Activated gamma-delta T cell treated with anti-CD3 and anti-CD28 coated beads, Interleukin-2, amount 50 U/mL, for 16 hours (primary cell): ENCODE results near the gene ZFP36.
"Not testable (repeated sequence)": the region's sequence is repeated elsewhere in the genome, so short reads cannot be mapped to it uniquely, and the experiment has no call there.

Experiments used
- DNase-seq: peaks from one replicate; pipeline ENCODE4 v3.0.0-alpha.2; 2020; ENCODE audit warnings: low read depth

The ZFP36 gene, protein sequence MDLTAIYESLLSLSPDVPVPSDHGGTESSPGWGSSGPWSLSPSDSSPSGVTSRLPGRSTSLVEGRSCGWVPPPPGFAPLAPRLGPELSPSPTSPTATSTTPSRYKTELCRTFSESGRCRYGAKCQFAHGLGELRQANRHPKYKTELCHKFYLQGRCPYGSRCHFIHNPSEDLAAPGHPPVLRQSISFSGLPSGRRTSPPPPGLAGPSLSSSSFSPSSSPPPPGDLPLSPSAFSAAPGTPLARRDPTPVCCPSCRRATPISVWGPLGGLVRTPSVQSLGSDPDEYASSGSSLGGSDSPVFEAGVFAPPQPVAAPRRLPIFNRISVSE

GRCh38 chr19:39406656-39407409, at the start of gene ZFP36:
Gene ZFP36, plus strand, starts transcription at chr19:39406847. Its CDS starts 58 bp downstream, at chr19:39406905.
- peak; percentile 81 for DNase-seq

DNA sequence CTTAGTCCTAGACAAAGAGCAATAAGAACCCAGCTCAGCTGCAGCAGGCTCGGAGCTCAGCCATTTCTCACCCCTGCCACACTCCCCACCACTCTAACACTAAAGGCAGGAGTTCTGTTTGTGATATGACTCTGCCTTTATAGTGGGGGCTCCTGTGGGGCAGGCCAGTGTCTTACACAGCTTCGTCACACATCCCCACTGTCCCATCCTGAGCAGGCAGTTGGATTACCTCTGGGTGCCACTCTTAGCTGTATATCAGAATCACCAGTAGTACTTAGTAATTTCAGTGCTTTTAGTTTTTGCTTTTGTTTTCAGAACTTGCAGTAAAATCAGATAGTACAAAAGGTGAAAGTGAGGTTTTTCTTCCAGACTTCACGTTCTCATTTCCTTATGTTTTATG, 47.6 kb upstream of the ZFP36 start:
- DNase-seq = no peak

DNA sequence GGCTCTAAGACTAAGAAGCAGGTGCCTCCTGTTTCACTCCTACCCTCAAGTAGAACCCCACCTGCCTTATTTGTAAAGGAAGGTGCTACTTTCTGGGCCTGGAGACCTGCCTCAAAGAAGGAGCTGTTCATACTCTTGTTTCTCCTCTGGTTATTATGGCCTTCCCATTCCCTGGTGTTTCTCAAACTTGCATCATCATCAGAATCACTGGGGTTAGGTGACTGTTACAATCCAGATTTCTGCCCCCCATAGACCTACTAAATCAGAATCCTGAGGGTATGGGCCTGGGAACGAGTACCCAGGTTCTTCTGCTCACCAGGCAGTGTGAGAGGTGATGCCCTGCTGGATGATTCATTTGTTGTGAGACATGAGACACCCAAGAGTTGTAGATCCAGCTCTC, 46.0 kb upstream of the ZFP36 start:
- no peak for DNase-seq

DNA sequence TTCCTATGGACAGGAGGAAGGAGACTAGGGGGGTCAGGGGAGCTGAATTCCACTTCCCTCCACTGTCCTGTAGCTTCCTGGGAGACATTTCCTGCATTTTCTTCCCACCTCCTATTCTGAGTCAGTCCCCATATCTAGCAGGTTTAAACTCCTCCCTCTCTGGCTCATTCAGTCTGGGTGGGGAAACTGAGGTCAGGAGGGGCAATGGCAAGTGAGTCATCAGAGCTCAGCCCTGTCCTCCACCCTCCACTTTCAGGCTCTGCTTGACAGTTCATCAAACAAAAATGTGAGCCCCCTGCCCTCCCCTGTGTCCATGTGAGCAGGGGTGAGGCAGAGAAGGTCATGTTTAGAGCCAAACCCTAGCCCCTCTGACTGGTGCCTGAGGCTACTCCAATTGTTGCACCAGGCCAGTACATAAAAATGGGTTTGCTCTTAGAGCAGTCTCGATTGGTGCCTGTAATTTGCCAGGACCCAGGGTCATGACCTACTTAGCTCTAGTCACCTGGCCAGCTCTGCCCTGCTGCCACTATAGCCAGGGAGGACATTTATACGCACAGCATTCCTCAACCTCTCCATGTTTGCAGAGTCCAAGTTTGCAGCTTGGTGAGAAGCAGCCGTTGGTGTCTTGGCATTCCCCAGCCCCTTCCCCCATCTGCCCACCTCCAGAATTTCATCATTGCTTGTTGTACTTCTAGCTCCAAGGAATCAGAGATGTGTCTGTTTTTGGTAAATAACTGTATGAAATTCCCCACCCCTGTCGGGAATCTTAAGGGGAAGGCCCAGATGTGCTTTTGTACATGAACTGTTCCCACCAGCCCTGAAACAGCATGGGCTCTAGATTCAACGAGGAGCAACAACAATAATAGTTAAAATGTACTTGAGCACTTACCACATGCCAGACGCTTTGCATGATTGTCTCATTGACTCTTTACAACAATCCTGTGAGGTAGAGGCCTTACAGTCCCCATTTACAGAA, 43.7 kb upstream of the ZFP36 start:
- DNase-seq = no peak

DNA sequence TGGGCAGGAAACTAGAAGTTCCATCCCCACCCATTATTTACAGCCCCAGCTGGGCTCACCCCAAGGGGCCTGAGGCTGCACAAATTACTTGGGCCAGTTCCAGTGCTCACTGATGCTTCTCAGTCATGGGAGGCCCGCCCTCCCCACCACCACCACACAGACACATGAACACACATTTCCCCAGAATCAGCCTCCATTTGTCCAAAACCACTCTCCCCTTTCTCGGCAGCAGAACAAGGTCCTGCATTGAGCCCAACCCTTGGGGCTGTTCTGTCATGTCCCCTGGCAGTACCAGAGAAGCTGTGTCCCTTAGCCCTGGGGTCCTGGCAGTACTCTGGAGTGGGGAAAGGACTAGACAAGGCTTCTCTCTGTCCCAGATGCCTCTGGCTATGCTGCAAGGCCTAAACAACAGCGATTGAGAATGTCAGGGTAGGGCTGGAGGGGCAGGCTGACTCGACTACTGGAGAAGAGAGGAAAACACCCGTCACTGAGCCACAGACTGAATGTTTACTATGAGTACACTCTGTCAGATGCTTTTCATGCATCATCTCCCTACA, 42.7 kb upstream of the ZFP36 start:
- DNase-seq = no peak

DNA sequence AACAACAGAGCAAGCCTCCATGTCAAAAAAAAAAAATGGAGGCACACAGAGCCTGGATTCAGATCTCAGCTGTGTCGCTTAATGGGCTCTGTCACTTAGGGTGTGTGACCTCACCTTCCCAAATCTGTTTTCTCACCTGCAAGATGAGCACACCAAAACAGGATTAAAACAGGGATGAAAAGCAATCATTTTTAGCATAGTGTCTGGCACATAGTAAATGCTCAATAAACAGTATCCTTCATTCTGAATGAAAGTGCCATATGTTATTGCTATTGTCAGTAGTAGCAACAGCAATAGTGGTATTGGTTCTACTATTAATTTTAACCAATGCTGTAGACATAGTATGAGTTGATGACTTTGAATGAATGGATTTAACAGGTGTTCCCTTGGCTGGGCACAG, 41.1 kb upstream of the ZFP36 start:
- no peak for DNase-seq

DNA sequence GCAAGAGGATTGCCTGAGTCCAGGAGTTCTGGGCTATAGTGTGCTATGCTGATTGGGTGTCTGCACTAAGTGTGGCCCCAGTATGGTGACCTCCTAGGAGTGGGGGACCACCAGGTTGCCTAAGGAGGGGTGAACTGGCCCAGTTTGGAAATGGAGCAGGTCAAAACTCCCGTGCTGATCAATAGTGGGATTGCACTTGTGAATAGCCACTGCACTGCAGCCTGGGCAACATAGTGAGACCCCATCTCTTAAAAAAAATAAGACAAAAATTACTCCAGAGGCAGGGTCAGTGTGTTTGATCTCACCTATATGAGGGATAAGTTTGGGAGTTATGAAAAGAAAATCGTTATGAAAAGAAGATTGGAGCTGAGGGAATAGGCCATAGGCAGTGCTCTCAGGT, 37.4 kb upstream of the ZFP36 start:
- no peak for DNase-seq

- no peak for DNase-seq
Measured at GRCh38 chr19:39370735-39371134, 35.9 kb upstream of the ZFP36 start.

DNA sequence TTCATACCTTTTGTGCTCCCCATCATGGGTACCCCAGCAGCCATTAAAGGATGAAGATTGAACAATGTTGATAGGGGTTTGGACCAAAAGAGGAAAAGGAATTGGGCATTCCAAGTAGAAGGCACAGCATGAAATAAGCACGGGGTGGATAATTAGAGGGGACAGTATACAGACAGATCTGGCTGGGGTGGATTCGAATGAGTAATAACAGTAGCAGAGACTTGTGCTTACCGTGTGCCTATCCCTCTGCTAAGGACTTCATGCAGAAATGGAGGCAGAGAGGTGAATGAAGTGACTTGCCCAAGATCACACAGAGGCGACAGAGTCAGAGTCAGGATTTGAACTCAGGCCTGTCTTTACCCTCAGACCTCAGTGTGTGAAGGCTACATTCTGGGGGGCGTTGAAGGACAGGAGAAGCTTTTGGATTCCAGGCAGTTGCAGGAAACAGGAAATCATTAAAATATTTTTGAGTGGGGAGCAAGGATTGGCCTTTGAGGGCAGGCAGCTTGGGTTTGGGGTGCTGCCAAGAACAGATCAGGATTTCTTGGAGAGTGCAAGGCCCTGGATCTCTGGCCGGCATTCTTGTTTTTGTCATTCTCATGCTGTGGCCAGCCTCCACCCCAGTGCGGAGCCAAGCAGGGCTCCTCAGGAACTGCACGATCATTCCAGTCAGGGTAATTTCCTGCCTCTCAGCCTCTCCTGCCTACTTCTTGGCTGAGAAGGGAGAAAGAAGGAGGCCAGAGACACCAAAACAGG, 34.4 kb upstream of the ZFP36 start:
- DNase-seq = no peak

DNA sequence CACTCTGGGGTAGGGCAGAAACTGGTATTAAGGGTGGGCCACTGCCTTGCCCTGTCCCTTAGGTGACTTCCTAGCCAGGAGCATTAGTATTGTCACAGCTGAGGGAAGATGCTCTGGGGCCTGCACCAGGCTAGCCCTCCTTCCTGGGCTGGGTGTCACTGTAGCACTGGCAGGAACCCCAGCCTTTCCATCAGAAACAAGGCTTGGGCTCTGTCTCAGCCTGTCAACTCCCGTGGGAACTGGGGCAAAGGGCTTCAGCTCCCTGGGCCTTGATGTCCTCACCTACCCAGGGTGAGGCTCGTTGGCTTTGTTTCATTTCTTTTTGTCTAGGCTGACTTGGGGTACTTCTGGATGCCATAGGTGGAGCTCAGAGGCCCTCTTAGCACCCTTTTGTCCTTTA, 33.7 kb upstream of the ZFP36 start:
- DNase-seq = no peak

DNA sequence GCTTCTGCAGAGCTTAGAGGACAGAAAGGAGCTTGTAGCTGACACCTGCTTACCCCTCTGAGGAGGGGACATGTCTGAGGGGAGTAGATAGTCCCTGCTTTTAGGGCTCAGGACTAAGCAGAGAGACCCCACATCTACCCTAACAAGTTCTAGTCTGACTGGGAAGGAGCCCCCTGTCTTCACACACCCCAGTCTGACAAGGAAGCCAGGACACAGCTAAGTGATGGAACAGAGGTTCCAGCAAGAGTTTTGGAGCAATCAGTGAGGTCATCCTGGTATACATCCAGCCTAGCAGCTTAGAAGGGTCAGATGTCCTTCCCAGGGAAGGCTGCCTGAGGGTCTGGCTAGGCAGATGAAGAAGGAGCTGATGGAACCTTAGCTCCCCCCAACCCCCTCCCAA, 30.7 kb upstream of the ZFP36 start:
- DNase-seq = no peak

DNA sequence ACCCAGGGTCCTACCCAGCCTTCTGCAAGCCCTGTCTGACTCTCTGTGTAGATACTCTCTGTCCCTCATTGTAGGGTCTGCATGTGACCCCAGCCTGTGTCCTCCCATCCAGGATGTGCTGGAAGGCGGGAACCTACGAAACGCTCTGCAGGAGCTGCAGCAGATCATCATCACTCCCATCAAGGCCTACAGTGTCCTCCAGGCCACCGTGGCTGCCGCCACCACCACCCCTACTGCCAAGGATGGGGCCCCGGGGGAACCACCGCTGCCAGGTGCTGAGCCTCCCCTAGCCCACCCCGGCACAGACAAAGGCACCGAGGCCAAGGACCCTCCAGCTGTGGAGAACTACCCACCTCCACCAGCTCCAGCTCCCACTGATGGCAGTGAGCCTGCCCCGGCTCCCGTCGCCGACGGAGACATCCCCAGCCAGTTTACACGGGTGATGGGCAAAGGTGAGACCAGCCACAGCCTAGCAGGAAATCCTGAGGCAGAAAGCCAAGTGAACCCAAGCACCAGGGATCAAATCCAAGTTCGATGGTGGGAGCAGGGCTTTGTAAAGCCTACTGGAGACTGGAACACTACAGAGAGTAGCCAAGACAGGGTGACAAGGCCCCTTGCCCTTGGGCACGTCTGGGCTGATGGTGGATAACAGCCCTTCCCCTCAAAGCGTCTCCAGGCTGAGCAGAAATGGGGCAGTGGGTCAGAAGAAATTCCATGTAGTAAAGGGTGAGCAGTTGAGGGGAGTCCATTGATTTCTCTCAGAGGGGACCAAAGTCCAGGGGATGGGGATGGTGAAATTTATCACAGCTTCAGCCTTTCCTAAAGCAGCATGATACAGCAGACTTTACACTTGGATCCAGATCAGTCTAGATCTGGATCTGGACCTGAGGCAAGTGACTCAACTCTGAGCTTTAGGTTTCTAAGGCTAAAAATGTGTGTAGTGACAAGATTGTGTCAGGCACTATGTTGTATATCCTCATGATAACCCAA, 29.0 kb upstream of the ZFP36 start:
- DNase-seq = no peak

DNA sequence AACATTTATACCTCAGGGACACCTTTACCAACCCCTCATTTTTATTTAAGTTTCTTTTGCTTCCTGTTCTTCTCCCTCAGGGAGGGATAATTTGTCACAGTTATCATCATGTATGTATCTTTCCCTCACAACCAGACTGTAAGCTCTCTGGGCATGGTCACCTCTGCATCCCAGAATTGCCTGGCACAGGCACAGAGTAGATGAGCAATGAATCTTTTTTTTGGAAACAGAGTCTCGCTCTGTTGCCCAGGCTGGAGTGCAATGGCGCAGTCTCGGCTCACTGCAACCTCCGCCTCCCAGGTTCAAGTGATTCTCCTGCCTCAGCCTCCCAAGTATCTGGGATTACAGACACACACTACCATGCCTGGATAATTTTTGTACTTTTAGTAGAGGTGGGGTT, 27.3 kb upstream of the ZFP36 start:
- DNase-seq = not testable (repeated sequence)

DNA sequence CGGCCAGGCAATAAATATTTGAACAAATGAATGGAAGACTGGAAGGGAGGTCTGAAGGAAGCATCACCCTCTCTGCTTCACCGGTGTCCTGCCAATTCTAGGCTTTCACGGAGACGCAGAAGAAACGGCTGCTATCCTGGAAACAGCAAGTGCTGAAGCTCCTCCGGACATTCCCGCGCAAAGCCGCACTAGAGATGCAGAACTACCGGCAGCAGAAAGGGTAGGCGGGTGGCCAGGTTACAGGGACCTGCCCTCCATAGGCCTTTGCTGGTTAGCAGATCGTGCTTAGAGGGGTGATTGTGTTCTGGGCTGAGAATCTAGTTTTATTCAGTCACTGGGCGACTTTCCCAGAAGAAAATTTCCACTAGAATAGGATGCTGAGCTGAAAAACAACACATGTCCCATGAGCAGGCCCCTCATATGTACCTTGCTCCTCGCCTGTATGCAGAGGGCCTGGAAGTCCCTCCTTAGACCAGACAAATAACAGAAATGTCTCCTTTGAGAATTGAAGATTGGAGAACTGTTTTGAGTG, 26.7 kb upstream of the ZFP36 start:
- no peak for DNase-seq

- no peak for DNase-seq
Measured at GRCh38 chr19:39380521-39381502, 25.8 kb upstream of the ZFP36 start.

DNA sequence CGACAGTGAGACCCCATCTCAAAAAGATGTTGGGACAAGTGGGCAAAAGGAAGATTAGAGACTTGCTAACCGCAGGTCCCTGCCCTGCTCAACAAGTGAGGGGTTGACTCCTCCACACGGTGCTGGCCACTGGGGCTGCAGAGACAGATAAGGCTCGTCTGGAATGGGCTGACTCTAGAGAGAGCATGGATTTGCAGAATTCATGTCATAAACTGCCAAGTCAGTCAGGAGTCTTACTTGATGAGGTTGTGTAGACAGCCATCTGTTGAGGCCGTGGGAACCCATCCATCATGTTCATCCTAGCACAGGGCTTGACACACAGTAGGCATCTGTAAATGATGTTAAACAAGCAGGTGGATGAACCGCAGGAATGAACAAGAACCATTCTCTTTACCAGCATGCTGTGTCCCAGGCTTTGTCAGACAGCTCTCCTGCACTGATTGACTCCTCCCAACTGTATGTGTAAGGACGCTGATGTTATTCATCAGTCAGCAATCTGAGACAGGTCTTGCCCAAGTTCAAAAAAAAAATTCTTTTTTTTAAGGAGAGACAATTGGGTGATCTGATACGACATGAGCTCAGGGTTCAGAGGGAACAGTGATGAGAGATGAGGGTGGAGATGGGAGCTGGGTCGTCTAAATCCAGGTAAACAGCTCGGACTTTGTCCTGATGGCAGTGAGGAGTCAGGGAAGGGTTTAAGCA, 24.6 kb upstream of the ZFP36 start:
- no peak for DNase-seq

DNA sequence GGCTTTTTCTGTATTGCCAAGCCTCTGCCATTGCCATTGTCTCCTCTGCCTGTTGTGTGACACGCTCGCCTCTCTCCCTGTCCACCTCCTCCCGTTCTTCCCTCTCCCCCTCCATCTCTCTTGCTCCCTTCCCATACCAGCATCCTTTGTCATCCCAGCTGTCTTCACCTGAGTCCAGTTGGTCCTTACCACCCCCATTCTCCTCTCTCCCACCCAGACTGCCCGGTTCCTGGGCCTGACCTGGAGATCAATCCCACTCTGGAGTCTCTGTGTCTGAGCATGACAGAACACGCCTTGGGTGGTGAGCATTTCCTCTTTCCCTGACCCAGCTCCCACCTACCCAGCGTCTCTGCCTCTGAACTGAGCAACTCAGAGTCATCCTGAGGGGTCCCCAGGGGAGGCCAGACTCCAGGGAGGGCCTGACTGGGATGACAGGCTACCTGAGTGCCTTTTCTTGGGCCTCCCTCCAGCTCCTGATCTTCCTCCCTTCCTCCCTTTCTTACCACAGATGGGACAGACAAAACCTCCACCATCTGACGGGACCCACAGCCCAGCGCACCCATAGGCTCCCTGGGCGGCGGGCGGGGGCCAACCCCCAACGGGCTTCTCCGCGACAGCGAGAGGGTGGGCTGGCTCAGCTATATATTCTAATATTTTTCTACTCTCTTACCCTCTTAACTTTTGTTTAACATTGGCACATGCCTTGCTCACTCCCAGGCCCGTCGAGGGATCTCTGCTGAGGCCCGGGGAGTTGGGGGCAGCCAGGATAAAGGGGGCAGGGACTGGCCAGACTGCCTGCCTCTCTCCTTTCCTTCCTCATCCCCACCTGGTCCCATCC, 23.4 kb upstream of the ZFP36 start:
- no peak for DNase-seq
